H1 (cell line): ENCODE results near the gene SLC17A3. TPM values are rescaled to one million over a fixed set of nuclear protein-coding genes. Genes with fewer than 3 reads are reported as not detected.

Experiments
- BCL11A ChIP-seq, 2 experiments: IDR thresholded peaks; one replicate each; pipeline ENCODE4 v1.6.1; 2011; ENCODE audit warnings: low read depth in 2 of 2, low read length in 2 of 2, mild to moderate bottlenecking in 2 of 2
- CHD7 ChIP-seq: fragments of 300-600 bp; sonication (generic); IDR thresholded peaks from 2 replicates; pipeline ENCODE4 v1.7.1; 2012; ENCODE audit warnings: low read length, moderate library complexity, mild to moderate bottlenecking, inconsistent platforms; ENCODE audit not compliant: insufficient replicate concordance
- E2F6 ChIP-seq: IDR thresholded peaks from 2 replicates; pipeline ENCODE4 v1.6.1; 2012; ENCODE audit warnings: inconsistent platforms
- EGR1 ChIP-seq: IDR thresholded peaks from 2 replicates; pipeline ENCODE4 v1.6.1; 2011; ENCODE audit warnings: low read depth, low read length, borderline replicate concordance
- FOSL1 ChIP-seq: IDR thresholded peaks from 2 replicates; pipeline ENCODE4 v1.6.1; 2011; ENCODE audit warnings: mild to moderate bottlenecking, low read depth, low read length, moderate library complexity; ENCODE audit not compliant: insufficient read depth
- GABPA ChIP-seq: IDR thresholded peaks from 2 replicates; pipeline ENCODE4 v1.6.1; 2011; ENCODE audit warnings: mild to moderate bottlenecking, low read length, moderate library complexity, borderline replicate concordance; ENCODE audit not compliant: insufficient read depth
- JUND ChIP-seq: IDR thresholded peaks from 2 replicates; pipeline ENCODE4 v1.6.1; 2011; ENCODE audit warnings: mild to moderate bottlenecking, improper control_type of control experiment, low read length
- MAFK ChIP-seq: IDR thresholded peaks from 2 replicates; pipeline ENCODE4 v1.6.1; 2012; ENCODE audit warnings: low read depth, mild to moderate bottlenecking, improper control_type of control experiment, low read length
- NANOG ChIP-seq: IDR thresholded peaks from 2 replicates; pipeline ENCODE4 v1.6.1; 2011; ENCODE audit warnings: low read length, low read depth, mild to moderate bottlenecking, inconsistent platforms; ENCODE audit not compliant: insufficient read depth, poor library complexity, severe bottlenecking
- NRF1 ChIP-seq: IDR thresholded peaks from 2 replicates; pipeline ENCODE4 v1.6.1; 2011; ENCODE audit warnings: mild to moderate bottlenecking, low read depth, low read length, improper control_type of control experiment
- SP2 ChIP-seq: IDR thresholded peaks from 2 replicates; pipeline ENCODE4 v1.6.1; 2012; ENCODE audit warnings: mild to moderate bottlenecking, low read length, inconsistent platforms
- YY1 ChIP-seq: IDR thresholded peaks from 2 replicates; pipeline ENCODE4 v1.6.1; 2011; ENCODE audit warnings: low read depth, mild to moderate bottlenecking, low read length
- polyA plus RNA-seq, 7 experiments: library from polyadenylated mRNA; depleted of rRNA in 3 of 7; stranded (reverse) in 5 of 7; unstranded in 2 of 7; fragments of >200 nt in 5 of 7; fragments of 200-250 nt in 2 of 7; gene quantifications; 1 replicate in 5 of 7; 2 replicates in 1 of 7; 4 replicates in 1 of 7; pipeline versions ENCODE4 v1.2.1 to v1.2.3, GENCODE V29; 2011 to 2013; ENCODE audit warnings: missing spikeins in 2 of 7, mixed read lengths in 2 of 7
- total RNA-seq: library from RNA; stranded (reverse); fragmentation: NEBNext Ultra II Directional; extraction: Animal tissue kit (Norgen Biotek cat#: 25700); gene quantifications from 2 replicates; pipeline ENCODE4 v1.2.1, GENCODE V29; 2021

SLC17A3 gene
- total and polyA plus RNA-seq, 2 of the 8 experiments (the other 6 are each of a cell fraction or from before 2014, with no cell fraction given): not detected

GRCh38 chr6:25883536-25883935 lies 9.5 kb upstream of the SLC17A3 start (continued):
- TF ChIP-seq CHD7 (no peak), JUND (no peak), NRF1 (no peak), NANOG (no peak), EGR1 (no peak), FOSL1 (no peak), MAFK (no peak), YY1 (no peak), SP2 (no peak), GABPA (no peak), E2F6 (no peak), BCL11A (IDR thresholded peaks at IDR 0.05; ENCODE audit: low read depth in 2 of 2, low read length in 2 of 2) (no peak)
